Stimulated activated naive B cell treated with anti-CD40 and anti-IgM and Interleukin-4, amounts not matched to agents 10 μg/mL and 1 μg/mL and 100 μg/mL, for 72 hours (primary cell): ENCODE data around the gene CELF2.

Experiments used
- ATAC-seq, 2 donors: fragments of 150-1000 bp; cut with Tn5 transposase; replicated peaks; 2 replicates each; pipeline ENCODE4 v1.10.0; 2021; ENCODE audit warnings: moderate library complexity in 1 of 2
- DNase-seq: peaks from one replicate; pipeline ENCODE4 v3.0.0; 2021
- H3K27ac Mint-ChIP-seq: one replicate; pipeline ENCODE4 v1.8.0; 2022; ENCODE audit warnings: mild to moderate bottlenecking, mixed read lengths
- H3K27me3 Mint-ChIP-seq, 2 donors: one replicate each; pipeline ENCODE4 v1.8.0; 2022; ENCODE audit warnings: mixed read lengths in 2 of 2
- H3K36me3 Mint-ChIP-seq, 2 donors: one replicate each; pipeline ENCODE4 v1.8.0; 2022; ENCODE audit warnings: mixed read lengths in 2 of 2, mild to moderate bottlenecking in 1 of 2
- H3K4me1 Mint-ChIP-seq, 2 donors: one replicate each; pipeline ENCODE4 v1.8.0; 2022; ENCODE audit warnings: mixed read lengths in 2 of 2, mild to moderate bottlenecking in 1 of 2
- H3K4me3 Mint-ChIP-seq, 2 donors: one replicate each; pipeline ENCODE4 v1.8.0; 2022; ENCODE audit warnings: mild to moderate bottlenecking in 2 of 2, mixed read lengths in 2 of 2, moderate library complexity in 1 of 2
- H3K9me3 Mint-ChIP-seq, 2 donors: one replicate each; pipeline ENCODE4 v1.8.0; 2022; ENCODE audit warnings: mixed read lengths in 2 of 2, mild to moderate bottlenecking in 1 of 2

CELF2 gene

DNA sequence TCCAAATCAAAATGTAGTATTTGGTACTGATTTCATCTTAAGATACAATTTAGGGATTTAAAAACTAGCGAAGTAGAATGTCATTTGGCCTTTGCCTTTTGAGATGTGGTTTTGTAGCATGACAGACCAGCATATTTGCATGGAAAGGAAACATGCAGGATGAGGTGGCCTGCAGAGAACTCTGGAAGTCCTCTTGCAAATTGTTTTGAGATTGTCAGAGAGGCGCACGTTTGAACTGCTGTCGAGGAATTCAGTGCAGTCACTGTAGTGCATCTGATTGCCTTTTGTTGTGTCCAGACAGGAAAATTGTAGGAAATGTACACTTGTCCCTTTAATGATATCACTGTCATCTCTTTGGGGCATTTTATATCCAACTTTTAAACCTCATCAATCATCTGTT is 136.7 kb downstream of the CELF2 start:
- DNase-seq (no peak), ATAC-seq (peak; percentile 45 to 52)
- Mint-ChIP-seq H3K4me1 (peaks cover 52 to 80% of the 10 kb centered on the region in 2 donors), H3K27me3 (no peaks in the 10 kb centered on the region), H3K27ac (no peak overlapping the region), H3K9me3 (no peaks in the 10 kb centered on the region), H3K36me3 (no peaks in the 10 kb centered on the region), H3K4me3 (no peak overlapping the region)

DNA sequence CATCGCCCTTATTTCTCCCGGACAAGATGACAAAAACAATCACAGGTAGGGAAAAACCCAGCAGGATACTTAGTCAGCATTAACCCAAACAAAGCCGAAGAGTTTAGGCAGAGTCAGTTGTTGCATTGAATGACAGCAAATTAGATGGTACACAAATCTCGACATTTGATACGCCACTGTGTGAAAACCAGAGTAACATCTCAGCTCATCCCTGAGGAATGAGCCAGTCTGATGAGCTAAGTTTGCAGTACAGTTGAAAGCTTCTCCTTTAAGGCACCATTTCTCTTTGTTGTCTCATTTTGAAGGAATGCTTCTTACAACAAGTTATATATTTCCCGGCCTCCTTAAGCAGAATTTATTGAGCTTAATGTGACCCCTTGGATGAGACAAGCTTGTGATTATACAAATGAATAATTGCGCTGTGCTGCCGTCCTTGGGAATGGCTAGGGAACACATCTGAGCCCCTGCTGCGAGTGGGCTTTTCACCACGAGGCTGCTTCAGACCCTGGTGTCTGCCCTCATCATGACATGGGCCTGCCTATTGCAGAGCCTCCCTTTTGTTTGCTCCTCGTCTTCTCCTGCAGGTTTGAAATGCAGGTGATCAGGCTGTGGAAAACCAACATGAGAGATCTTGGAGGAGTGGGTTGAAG is 137.3 kb downstream of the CELF2 start:
- Mint-ChIP-seq H3K27me3 (no peaks in the 10 kb centered on the region), H3K4me1 (peaks cover 46 to 80% of the 10 kb centered on the region in 2 donors), H3K9me3 (no peaks in the 10 kb centered on the region), H3K27ac (no peak overlapping the region), H3K4me3 (no peak overlapping the region), H3K36me3 (no peaks in the 10 kb centered on the region)
- DNase-seq (no peak), ATAC-seq (no peak)

DNA sequence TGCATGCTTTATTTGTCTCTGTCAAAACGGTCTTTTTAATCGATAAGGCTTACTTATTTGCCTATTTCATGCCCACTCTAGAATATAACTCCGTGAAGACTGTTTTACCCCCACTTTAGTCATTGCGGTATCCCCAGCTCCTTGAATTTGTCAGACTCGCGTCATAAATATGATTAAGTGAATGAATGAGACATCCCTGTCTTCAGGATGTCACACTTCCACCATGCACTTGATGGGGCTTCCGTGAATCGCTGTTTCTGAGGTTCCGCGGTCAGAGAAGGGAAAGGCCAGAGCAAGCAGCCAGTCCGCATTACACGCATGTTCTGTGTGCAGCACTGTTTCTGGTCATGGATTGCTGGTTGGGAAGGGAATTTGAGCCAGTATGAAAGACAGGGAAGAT is 138.8 kb downstream of the CELF2 start:
- no peak for ATAC-seq
- no peaks in the 10 kb centered on the region for H3K36me3 Mint-ChIP-seq

DNA sequence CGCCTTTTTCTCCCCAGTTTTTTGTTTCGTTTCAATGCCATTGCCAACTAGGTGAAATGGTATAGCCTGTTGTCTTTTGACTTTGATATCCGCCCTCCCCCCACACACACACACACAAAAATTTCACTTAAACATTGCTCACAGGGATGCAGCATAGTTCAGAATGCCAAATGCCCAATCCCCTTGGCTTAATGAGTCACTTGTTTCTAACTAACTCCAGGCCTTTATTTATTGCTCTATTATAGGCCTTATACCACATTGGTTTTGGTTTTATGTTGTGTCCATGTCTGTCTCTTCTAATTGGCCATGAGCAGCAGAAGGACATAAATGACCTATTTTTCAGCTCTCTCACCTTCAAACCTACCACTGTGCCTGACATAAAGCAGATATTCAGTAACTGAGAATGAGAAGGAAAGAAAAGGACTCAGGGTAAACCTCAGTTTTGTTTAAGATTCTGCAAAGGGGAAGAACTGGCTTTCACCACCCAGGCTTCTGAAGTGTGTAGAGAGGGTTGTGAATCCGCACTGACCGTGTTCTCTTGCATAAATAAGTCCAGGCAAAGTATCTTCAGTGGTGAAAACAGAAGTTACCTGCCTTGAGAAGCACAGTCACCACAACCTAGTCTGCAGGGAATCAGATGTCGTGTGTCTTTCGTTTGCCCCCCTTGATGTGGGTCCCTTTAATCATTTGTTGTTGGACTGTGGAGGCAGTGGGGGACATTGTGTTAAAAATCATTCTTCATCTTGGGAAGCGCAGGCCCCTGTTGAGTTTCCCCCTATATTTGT is 139.8 kb downstream of the CELF2 start:
- ATAC-seq (peak; percentile 79 to 81), DNase-seq (no peak)
- Mint-ChIP-seq H3K4me3 (peak overlapping the region in 1 of 2 donors; percentile 17), H3K4me1 (peaks cover 51 to 73% of the 10 kb centered on the region in 2 donors), H3K9me3 (no peaks in the 10 kb centered on the region), H3K27me3 (no peaks in the 10 kb centered on the region), H3K36me3 (no peaks in the 10 kb centered on the region), H3K27ac (no peak overlapping the region)

More for the DNA sequence above, 138.8 kb downstream of the CELF2 start:
- no peak for DNase-seq
- H3K4me1 Mint-ChIP-seq = peaks cover 43 to 73% of the 10 kb centered on the region in 2 donors
- H3K9me3 Mint-ChIP-seq = no peaks in the 10 kb centered on the region
- no peak overlapping the region for H3K4me3 Mint-ChIP-seq
- peak overlapping the region; percentile 26 for H3K27ac Mint-ChIP-seq
- H3K27me3 Mint-ChIP-seq = no peaks in the 10 kb centered on the region

DNA sequence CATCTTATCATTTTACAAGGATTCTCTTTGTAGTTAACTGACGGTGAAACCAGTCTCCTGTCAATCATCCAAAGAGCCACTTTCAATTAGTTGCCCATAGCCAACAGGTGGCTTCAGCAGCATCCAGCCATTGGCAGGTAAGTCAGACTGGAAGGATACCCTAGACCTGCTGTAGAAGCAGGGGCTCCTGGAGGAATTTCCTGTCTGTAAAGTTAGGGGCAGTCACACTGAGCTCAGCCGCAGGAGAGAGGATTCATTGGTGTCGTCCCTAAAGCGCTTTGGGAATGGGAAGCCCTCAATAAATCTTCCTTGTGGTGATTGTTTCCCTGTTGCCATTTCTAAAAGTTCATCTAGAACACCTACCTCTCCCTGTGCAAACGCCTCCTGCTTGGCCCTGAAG is 140.4 kb downstream of the CELF2 start:
- Mint-ChIP-seq H3K9me3 (no peaks in the 10 kb centered on the region), H3K27me3 (no peaks in the 10 kb centered on the region), H3K36me3 (no peaks in the 10 kb centered on the region), H3K27ac (no peak overlapping the region), H3K4me3 (peak overlapping the region in 1 of 2 donors; percentile 17), H3K4me1 (peaks cover 53 to 77% of the 10 kb centered on the region in 2 donors)
- no peak for ATAC-seq
- no peak for DNase-seq

DNA sequence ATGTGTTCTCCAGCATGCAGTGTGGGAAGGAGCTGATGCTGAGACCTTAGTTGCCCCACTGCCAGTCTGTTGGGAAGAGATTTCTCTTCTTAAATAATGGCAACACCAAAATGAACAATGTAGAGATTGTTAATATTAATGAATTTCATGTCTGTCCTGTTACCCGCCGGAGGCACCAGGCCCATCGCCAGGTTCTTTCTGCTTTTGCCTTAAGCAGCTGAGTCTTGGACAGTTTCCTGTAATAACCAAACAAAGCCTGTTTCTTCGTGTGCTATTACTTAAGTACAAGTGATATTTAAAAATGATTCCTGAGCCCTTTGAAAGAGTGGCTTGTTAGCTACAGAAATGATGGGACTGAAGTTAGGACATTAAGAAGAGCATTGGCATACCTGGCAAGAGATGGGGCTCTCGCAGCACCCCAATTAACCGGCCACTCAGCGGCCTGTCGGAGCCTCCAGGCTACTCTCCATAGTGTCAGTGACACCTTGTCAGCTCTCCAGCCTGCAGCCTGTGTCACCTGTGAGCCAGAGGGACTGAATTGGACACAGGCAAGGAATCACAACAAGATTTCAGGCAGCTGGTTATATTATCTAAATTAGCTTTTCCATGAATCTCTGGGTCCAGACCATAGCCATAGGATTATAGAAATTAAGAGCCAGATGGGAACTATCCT is 142.0 kb downstream of the CELF2 start:
- Mint-ChIP-seq H3K27ac (no peak overlapping the region), H3K36me3 (no peaks in the 10 kb centered on the region), H3K27me3 (no peaks in the 10 kb centered on the region), H3K9me3 (no peaks in the 10 kb centered on the region), H3K4me1 (peaks cover 55 to 79% of the 10 kb centered on the region in 2 donors), H3K4me3 (no peak overlapping the region)
- ATAC-seq (no peak), DNase-seq (no peak)

DNA sequence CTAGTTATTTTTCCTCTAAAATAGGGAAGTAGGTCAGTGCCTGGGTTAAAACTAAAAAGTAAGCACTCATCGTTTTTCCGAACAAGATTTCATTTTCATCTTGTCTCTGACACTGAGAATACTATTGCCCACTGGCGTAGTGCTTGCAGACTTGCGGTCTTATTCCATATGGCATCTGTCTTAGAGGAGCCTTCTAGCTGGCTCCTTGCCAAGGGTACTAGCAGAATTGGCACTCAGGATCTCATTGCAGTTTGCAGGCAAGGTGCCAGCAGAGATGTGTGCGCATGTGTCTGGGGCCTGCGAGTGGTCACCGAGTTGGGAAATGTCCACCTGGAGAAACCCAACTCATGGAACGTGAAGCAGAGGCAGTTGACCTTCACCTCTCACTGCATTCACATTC is 143.4 kb downstream of the CELF2 start:
- no peak for DNase-seq
- no peaks in the 10 kb centered on the region for H3K9me3 Mint-ChIP-seq
- no peaks in the 10 kb centered on the region for H3K27me3 Mint-ChIP-seq
- peak overlapping the region; percentile 40 to 50 for H3K4me3 Mint-ChIP-seq
- peaks cover 2 to 6% of the 10 kb centered on the region in 2 donors for H3K36me3 Mint-ChIP-seq
- no peak for ATAC-seq
- H3K27ac Mint-ChIP-seq = peak overlapping the region; percentile 60
- peaks cover 54 to 75% of the 10 kb centered on the region in 2 donors for H3K4me1 Mint-ChIP-seq

DNA sequence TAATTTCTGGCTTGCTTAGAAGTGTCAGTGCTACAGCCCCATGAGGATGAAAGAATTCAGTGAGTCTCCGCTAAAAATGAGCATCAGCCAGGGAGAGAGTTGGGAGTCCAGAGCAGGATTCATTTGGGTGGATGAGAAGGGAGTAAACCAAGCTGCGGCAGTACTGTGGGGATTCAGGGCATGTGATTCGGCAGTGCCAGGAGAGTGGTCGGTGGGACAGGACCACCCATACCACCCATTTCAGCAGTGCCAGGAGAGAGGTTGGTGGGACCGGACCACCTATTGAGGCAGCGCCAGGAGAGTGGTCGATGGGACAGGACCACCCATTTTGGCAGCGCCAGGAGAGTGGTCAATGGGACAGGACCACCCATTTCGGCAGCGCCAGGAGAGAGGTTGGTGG is 144.2 kb downstream of the CELF2 start:
- peak overlapping the region; percentile 60 for H3K27ac Mint-ChIP-seq
- H3K36me3 Mint-ChIP-seq = peaks cover 8 to 14% of the 10 kb centered on the region in 2 donors
- DNase-seq (no peak), ATAC-seq (no peak)
- H3K4me1 Mint-ChIP-seq = peaks cover 48 to 67% of the 10 kb centered on the region in 2 donors
- no peaks in the 10 kb centered on the region for H3K9me3 Mint-ChIP-seq
- H3K4me3 Mint-ChIP-seq = peak overlapping the region; percentile 4 to 33
- no peaks in the 10 kb centered on the region for H3K27me3 Mint-ChIP-seq

DNA sequence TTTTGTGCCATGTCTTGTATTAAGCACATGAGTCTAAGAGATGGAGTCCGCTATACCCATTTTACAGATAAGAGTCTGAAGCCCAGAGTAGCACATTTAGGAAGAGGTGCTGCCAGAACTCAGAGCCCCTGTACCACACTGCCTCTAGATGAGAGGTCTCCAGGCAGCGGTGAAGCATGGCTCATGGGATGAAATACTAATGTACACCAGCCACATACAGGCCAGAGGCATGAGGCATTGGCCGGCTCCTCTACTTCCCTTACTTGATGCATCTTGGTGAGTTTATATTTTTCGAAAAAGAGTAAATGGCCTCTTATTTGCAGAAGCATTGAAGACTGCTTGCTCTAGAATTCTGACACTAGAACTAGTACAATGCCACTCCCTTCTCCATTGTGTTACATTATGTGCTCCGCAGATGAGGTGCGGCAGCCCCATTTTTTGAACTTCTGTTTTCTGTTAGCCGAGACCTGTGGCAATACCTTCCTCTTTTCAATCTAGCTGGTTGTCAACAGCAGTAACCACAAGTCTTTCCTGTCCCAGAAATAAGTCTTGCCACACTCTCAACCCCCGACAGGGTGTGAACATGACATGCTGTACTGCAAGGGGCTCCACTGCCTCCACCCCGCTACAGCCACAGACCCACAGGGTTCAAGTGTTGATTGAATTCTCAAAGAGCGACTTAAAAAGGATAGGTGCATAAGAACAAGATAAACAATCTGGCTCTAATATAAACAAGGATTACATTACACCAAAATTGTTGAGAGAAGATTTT is 145.3 kb downstream of the CELF2 start:
- H3K27me3 Mint-ChIP-seq = no peaks in the 10 kb centered on the region
- H3K4me3 Mint-ChIP-seq = no peak overlapping the region
- H3K4me1 Mint-ChIP-seq = peaks cover 41 to 56% of the 10 kb centered on the region in 2 donors
- DNase-seq = peak; percentile 71
- peak; percentile 64 to 71 for ATAC-seq
- peak overlapping the region; percentile 91 for H3K27ac Mint-ChIP-seq
- H3K9me3 Mint-ChIP-seq = no peaks in the 10 kb centered on the region
- H3K36me3 Mint-ChIP-seq = peaks cover 14 to 22% of the 10 kb centered on the region in 2 donors

DNA sequence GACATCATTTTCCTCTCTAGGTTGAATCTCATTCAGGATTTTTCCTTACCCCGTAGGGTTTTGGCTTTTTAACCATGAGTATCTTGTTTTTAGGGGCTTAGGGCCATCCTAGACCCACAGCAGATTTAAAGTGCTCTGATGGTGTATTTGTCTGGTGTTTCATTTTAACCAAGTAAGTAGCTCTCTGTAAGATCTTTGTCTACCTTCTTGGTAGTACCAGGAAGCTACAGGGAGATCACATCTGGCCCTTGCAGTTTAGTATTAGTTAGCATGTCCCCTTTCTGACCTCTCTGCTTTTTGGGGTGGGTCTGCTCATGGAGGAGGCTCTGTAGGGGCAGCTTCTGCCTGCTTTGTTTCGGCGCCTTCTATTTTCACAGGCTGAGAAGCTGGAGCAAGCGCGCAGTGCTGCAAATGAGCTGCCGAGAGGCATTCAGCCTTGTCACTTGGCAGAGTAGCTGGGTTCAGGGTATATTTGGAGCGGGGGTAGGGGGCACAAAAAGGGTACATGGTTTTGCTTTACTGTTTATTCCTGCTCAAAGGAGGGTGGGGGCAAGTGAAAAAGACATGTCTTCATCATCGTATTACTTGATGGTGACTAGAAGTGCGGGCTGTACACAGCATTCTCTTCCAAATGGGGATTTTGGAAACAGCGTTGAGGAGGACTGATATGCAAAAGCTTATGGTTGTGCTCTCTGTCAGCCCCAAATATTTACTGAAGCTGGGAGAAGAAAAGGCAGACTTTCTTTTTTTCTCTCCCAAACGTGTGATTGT is 146.3 kb downstream of the CELF2 start:
- H3K9me3 Mint-ChIP-seq = no peaks in the 10 kb centered on the region
- no peak overlapping the region for H3K4me3 Mint-ChIP-seq
- peak overlapping the region; percentile 98 for H3K27ac Mint-ChIP-seq
- DNase-seq = no peak
- H3K4me1 Mint-ChIP-seq = peaks cover 34 to 47% of the 10 kb centered on the region in 2 donors
- H3K27me3 Mint-ChIP-seq = no peaks in the 10 kb centered on the region
- peaks cover 14 to 22% of the 10 kb centered on the region in 2 donors for H3K36me3 Mint-ChIP-seq
- ATAC-seq = no peak

DNA sequence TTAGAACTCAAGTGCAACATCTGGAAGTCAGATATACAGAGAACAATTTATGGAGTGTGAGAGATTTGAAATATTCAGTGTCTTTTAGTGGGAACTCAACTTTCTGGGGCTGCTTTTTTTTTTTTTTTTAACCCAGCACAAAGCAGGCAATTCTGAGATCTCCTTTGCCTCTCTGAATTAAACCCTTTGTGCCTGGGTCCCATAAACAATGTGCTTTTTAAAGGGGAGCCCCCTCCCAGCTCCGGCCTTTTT is 146.8 kb downstream of the CELF2 start:
- Mint-ChIP-seq H3K4me1 (peaks cover 33 to 44% of the 10 kb centered on the region in 2 donors), H3K27ac (peak overlapping the region; percentile 98), H3K4me3 (no peak overlapping the region), H3K9me3 (no peaks in the 10 kb centered on the region), H3K27me3 (no peaks in the 10 kb centered on the region), H3K36me3 (peaks cover 14 to 22% of the 10 kb centered on the region in 2 donors)
- DNase-seq = no peak
- no peak for ATAC-seq

DNA sequence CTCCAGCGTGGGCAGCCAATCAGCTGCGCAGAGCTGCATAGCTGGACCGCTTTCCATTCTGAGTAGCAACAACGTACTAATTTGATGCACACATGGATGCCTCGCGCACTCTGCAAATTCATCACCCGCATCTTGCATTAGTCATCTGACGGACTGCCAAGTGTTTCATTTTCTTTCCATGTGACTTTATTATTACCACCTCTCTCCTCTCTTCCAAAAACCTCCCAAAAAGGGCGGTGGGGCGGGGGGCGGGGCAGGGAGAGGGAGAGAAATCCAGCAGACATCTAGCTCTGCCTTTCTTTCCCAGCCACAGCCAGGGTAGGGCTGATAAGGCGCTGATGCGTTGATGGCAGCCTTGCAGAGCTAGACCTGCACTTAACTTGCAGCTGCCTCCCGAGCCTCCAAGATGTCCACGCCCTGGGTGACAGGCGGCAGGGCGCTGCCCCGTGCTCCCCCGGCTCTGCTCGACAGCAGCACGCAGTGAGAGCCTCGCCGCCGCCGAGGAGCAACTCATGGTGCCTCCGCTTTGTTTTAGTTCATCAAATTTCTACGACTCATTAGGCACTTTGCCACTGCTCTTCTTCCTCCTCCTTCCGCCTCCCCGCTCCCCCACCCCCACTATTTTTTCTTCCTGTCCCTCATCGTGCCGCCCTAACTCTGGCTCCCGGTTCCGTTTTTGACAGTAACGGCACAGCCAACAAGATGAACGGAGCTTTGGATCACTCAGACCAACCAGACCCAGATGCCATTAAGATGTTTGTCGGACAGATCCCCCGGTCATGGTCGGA is 147.3 kb downstream of the CELF2 start:
- H3K27me3 Mint-ChIP-seq = no peaks in the 10 kb centered on the region
- peaks cover 14 to 22% of the 10 kb centered on the region in 2 donors for H3K36me3 Mint-ChIP-seq
- peak overlapping the region; percentile 98 for H3K27ac Mint-ChIP-seq
- peaks cover 33 to 38% of the 10 kb centered on the region in 2 donors for H3K4me1 Mint-ChIP-seq
- peak; percentile 66 to 67 for ATAC-seq
- no peaks in the 10 kb centered on the region for H3K9me3 Mint-ChIP-seq
- peak; percentile 76 for DNase-seq
- H3K4me3 Mint-ChIP-seq = no peak overlapping the region
